Measurements from ENCODE around the gene ACSF3.

DNA sequence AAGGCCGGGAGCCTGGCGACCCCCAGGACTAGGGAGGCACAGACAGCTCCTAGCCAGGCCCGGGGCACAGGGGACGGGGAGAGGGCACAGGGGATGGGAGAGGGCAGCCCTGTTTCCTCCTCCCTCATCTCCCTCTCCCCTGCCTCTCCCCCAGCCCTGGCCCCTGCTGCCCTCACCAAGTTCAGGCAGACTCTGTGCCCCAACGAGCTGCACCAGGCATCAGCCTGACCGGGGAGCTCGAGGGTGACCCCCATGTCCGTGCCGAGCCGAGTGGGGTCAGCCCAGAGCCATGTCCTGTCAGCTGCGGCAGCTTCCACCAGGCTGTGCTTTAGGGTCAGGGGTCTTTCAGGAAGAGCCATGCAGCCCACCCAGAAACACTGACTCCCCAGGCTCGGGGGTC is 83.8 kb downstream of the ACSF3 start:
- TF ChIP-seq GATA3 (IDR thresholded peaks at IDR 0.05; ENCODE audit: low read depth, low read length) (no peak), GATA2 (IDR thresholded peaks at IDR 0.05; ENCODE audit: low read depth, low read length) (no peak)

Data from SH-SY5Y (cell line).